PC-3 (cell line): Measurements from ENCODE around the gene CELF5. TPM values are rescaled to one million over a fixed set of nuclear protein-coding genes. Genes with fewer than 3 reads are reported as not detected.

Experiments
- ATAC-seq: fragments of 200-7000 bp; cut with Tn5 transposase; 2 replicates; pipeline ENCODE4 v1.9.1; 2020; ENCODE audit warnings: mild to moderate bottlenecking, moderate library complexity
- BruUV-seq: library from RNA; stranded (reverse); fragments of 400-500 nt; replicated peaks from 2 replicates; lab custom pipeline; 2021; lab: Mats Ljungman, UMichigan
- CTCF ChIA-PET: fragments of 300-600 bp; sonication (Branson Sonifier 250); formaldehyde crosslinking; loops from one replicate; lab custom pipeline; 2022; ENCODE audit warnings: antibody characterized with exemption; lab: Charles Lee
- POLR2A ChIA-PET: fragments of 300-600 bp; sonication (Branson Sonifier 250); formaldehyde crosslinking; loops from one replicate; lab custom pipeline; 2022; ENCODE audit warnings: antibody characterized with exemption; ENCODE audit not compliant: unreplicated experiment; lab: Charles Lee
- DNase-seq: peaks from one replicate; pipeline ENCODE4 v3.0.0-alpha.2; 2015
- H2AFZ ChIP-seq: fragments of 300-600 bp; sonication (generic); 2 replicates; pipeline ENCODE4 v1.6.0; 2016; ENCODE audit warnings: antibody characterized with exemption, low read length
- H3F3A ChIP-seq: fragments of 300-600 bp; sonication (generic); one replicate; pipeline ENCODE4 v1.6.0; 2017; ENCODE audit warnings: antibody characterized with exemption, low read length, control low read depth, mild to moderate bottlenecking; ENCODE audit not compliant: unreplicated experiment
- H3K27ac ChIP-seq: fragments of 300-600 bp; sonication (generic); 2 replicates; pipeline ENCODE4 v1.5.1; 2016; ENCODE audit warnings: mild to moderate bottlenecking, low read length
- H3K27me3 ChIP-seq: fragments of 300-600 bp; sonication (generic); 2 replicates; pipeline ENCODE4 v1.6.1; 2016; ENCODE audit warnings: low read length, mixed read lengths
- H3K36me3 ChIP-seq: fragments of 300-600 bp; sonication (generic); 2 replicates; pipeline ENCODE4 v1.6.1; 2016; ENCODE audit warnings: low read depth, mixed run types, low read length, mixed read lengths
- H3K4me1 ChIP-seq: fragments of 300-600 bp; sonication (generic); 2 replicates; pipeline ENCODE4 v1.5.1; 2016; ENCODE audit warnings: low read length; ENCODE audit not compliant: insufficient read depth
- H3K4me2 ChIP-seq: fragments of 300-600 bp; sonication (generic); 2 replicates; pipeline ENCODE4 v1.6.0; 2016; ENCODE audit warnings: low read length
- H3K4me3 ChIP-seq: fragments of 300-600 bp; sonication (generic); 2 replicates; pipeline ENCODE4 v1.5.1; 2016; ENCODE audit warnings: mild to moderate bottlenecking, low read length, mixed read lengths
- H3K79me2 ChIP-seq: fragments of 300-600 bp; sonication (generic); 2 replicates; pipeline ENCODE4 v1.6.1; 2017; ENCODE audit warnings: low read length, mixed read lengths
- H3K9ac ChIP-seq: fragments of 300-600 bp; sonication (generic); 2 replicates; pipeline ENCODE4 v1.6.0; 2016; ENCODE audit warnings: mild to moderate bottlenecking, low read length
- H3K9me2 ChIP-seq: fragments of 300-600 bp; sonication (generic); replicated peaks from 2 replicates; pipeline ENCODE4 v1.6.1; 2016; ENCODE audit warnings: mixed run types, low read length, mixed read lengths
- H3K9me3 ChIP-seq: fragments of 300-600 bp; sonication (generic); 2 replicates; pipeline ENCODE4 v1.6.1; 2016; ENCODE audit warnings: low read length, mixed read lengths
- H4K20me1 ChIP-seq: fragments of 300-600 bp; sonication (generic); 2 replicates; pipeline ENCODE4 v1.6.1; 2016; ENCODE audit warnings: low read length, mixed read lengths
- CTCF ChIP-seq: fragments of 300-600 bp; sonication (generic); conservative IDR thresholded peaks from 2 replicates; pipeline ENCODE4 v1.5.1; 2017; ENCODE audit warnings: antibody characterized with exemption, low read depth, mild to moderate bottlenecking, low read length
- EZH2 ChIP-seq: fragments of 300-600 bp; sonication (generic); IDR thresholded peaks from one replicate; pipeline ENCODE4 v1.6.1; 2017; ENCODE audit warnings: antibody characterized with exemption, mild to moderate bottlenecking, low read length; ENCODE audit not compliant: unreplicated experiment
- EZH2phosphoT487 ChIP-seq: fragments of 300-600 bp; sonication (generic); IDR thresholded peaks from 2 replicates; pipeline ENCODE4 v1.6.1; 2018; ENCODE audit warnings: mild to moderate bottlenecking, antibody characterized with exemption, low read length, borderline replicate concordance
- intact Hi-C: fragments of 100-400 bp; cut with micrococcal nuclease; formaldehyde crosslinking; loops from 2 replicates; pipeline ENCODE4 v1.9.0; 2023
- total RNA-seq: library from RNA; depleted of rRNA; stranded (reverse); fragments of >200 nt; gene quantifications from 2 replicates; pipeline ENCODE4 v1.2.3, GENCODE V29; 2014

CELF5 gene
- total RNA-seq, 1 experiment from 2014 or later: 0.44 TPM

- H3K27me3 ChIP-seq: no peaks in the 10 kb centered on the region
- ChIA-PET POLR2A (no interaction called here), CTCF (no interaction called here)
- no peak overlapping the region for H3K4me2 ChIP-seq
- no peaks in the 10 kb centered on the region for H3K9me2 ChIP-seq
- no peak overlapping the region for H3K4me3 ChIP-seq
- ATAC-seq: no peak
- H3K9ac ChIP-seq: no peak overlapping the region
- no peak overlapping the region for H2AFZ ChIP-seq
- DNase-seq: no peak
- H3K27ac ChIP-seq: no peak overlapping the region
- BruUV-seq: no TSS peak
- intact Hi-C loops: no loop called here
- no peaks in the 10 kb centered on the region for H3K79me2 ChIP-seq
- H3F3A ChIP-seq: no peaks in the 10 kb centered on the region
- no peaks in the 10 kb centered on the region for H3K9me3 ChIP-seq
- no peaks in the 10 kb centered on the region for H3K4me1 ChIP-seq
- TF ChIP-seq EZH2 (no peak), CTCF (no peak), EZH2phosphoT487 (no peak)
- H3K36me3 ChIP-seq: no peaks in the 10 kb centered on the region
- no peaks in the 10 kb centered on the region for H4K20me1 ChIP-seq
Measured at GRCh38 chr19:3238066-3238561, 13.7 kb downstream of the CELF5 start.

- Histone ChIP-seq H4K20me1 (no peaks in the 10 kb centered on the region), H3F3A (no peaks in the 10 kb centered on the region), H3K4me1 (no peaks in the 10 kb centered on the region), H3K9ac (no peak overlapping the region), H3K9me3 (no peaks in the 10 kb centered on the region), H3K4me2 (no peak overlapping the region), H3K4me3 (no peak overlapping the region), H3K9me2 (no peaks in the 10 kb centered on the region), H3K27ac (no peak overlapping the region), H3K27me3 (no peaks in the 10 kb centered on the region), H3K36me3 (no peaks in the 10 kb centered on the region), H3K79me2 (no peaks in the 10 kb centered on the region), H2AFZ (no peak overlapping the region)
- intact Hi-C loops: no loop called here
- ChIA-PET POLR2A (no interaction called here), CTCF (no interaction called here)
- no TSS peak for BruUV-seq
- ATAC-seq: no peak
- no peak for DNase-seq
- TF ChIP-seq EZH2phosphoT487: no peak
- TF ChIP-seq EZH2: no peak
- TF ChIP-seq CTCF: no peak
Measured at GRCh38 chr19:3239367-3239766, 14.9 kb downstream of the CELF5 start.

- CTCF ChIA-PET: no interaction called here
Measured at GRCh38 chr19:3243819-3244700, 19.6 kb downstream of the CELF5 start.

More at GRCh38 chr19:3243819-3244700, 19.6 kb downstream of the CELF5 start:
- Histone ChIP-seq H3K36me3 (no peaks in the 10 kb centered on the region), H4K20me1 (no peaks in the 10 kb centered on the region), H3K9me2 (no peaks in the 10 kb centered on the region), H3K4me2 (no peak overlapping the region), H3K4me1 (no peaks in the 10 kb centered on the region), H3K4me3 (no peak overlapping the region), H3K9ac (no peak overlapping the region), H3K79me2 (no peaks in the 10 kb centered on the region), H3K27me3 (no peaks in the 10 kb centered on the region), H3K27ac (no peak overlapping the region), H3K9me3 (no peaks in the 10 kb centered on the region), H2AFZ (no peak overlapping the region), H3F3A (no peaks in the 10 kb centered on the region)
- BruUV-seq: no TSS peak
- intact Hi-C loops: no loop called here
- TF ChIP-seq EZH2 (no peak), CTCF (no peak), EZH2phosphoT487 (no peak)
- POLR2A ChIA-PET: no interaction called here
- DNase-seq (peak; percentile 63), ATAC-seq (peak; percentile 18; the same call in 1 of the 2 replicates)
